HG03432 (cell line): Measurements from ENCODE around the gene TMEM88.
A peak's percentile ranks its signal among the peaks of the same experiment; 100 is the strongest.
"Not testable (repeated sequence)": the region's sequence is repeated elsewhere in the genome, so short reads cannot be mapped to it uniquely, and the experiment has no call there.

Source experiments
- ATAC-seq: cut with Tn5 transposase; IDR thresholded peaks from one replicate; pipeline ENCODE4 v1.9.1; 2021; ENCODE audit warnings: mild to moderate bottlenecking, moderate library complexity; ENCODE audit not compliant: unreplicated experiment

TMEM88 gene

DNA sequence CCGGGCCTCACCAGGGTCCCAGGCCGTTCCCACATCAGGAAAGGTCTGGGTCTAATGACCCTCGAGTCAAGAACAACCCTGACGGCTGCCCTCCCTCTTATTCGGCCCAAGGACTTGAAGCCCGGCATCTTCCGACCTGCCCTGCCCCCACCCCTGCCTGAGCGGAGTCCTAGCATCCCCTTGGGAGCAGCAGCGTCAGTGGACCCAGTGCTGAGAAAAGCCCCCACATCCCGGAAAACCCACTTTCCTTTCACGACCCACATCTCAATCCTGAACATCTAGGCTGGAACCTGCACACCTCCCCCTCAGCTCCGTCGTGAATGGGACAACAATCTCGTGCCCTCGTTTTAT, 769 bp downstream of the TMEM88 start:
- ATAC-seq: no peak

DNA sequence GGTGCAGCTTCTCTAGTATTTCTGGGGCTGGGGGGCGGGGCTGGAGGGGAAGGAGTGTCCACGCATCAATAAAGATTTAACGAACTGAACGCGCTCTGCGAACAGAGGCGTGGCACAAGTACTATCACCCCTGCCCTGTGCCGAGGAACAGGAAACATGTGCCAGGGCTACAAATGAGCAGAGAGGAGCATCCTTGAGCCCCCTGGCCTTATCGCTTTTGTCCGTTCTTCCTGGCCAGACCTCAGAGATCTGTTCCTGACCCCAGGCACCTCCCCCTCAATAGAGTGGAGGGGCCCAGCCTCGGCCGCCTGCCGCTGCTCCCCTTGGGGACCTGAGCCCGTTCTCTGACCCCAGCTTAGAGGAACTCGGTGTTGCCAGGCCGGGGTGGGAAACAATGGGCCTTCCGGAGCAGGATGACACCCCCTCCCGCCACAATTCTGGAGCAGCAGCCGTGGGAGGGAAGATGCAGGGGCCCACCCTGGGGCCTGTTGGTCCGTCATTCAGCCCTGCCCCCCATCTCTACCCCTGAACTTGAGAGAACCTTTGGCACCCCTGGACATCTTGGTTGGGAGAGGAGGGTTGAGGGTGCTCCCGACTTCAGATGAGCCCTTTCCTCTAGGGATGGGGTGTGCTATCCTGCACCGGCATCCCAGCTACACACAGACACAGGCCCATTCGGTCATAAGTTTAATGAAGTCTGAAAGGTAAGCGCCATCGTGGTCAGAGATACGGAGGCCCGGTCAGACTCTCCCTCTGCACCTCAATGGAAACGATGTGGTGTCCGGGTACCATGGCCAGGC, 1.3 kb downstream of the TMEM88 start:
- no peak for ATAC-seq

GRCh38 chr17:7856811-7857712, 2.2 kb downstream of the TMEM88 start, which contains the start of gene NAA38:
Gene NAA38, minus strand, starts transcription at chr17:7857559. Its CDS starts 96 bp downstream, at chr17:7857463.
- ATAC-seq: peak; percentile 77

DNA sequence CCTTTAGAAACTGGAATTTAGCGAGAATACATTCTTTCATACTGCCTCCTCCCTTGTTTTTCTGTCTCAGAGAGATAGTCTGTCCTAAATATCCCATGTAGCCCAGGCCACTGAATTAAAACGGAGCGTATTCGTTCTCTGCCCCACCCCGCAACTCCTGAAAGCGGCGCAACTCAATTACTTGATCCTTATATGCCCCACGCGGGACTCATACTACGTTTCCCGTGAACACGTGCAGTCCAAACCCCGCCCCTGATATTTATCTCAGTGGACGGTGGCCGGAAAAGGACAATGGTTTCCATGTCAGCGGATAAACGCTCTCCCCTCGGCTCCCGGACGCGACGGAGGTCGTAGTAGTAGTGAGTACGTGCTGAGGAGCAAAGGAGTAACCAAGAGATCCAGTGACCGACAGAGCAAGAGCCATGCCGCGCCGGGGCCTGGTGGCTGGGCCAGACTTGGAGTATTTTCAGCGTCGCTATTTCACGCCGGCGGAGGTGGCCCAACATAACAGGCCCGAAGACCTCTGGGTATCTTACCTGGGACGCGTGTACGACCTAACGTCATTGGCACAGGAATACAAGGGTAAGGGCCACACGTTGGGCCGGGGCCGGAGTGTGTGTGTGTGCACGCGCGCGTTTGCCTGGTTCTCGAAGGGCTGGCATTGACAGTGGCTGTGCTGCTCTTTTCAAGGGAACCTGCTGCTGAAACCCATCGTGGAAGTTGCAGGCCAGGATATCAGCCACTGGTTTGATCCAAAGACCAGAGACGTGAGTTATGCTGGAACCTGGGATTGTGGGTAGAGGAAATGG, 3.1 kb downstream of the TMEM88 start, which contains the start of gene CYB5D1:
TSS of gene CYB5D1 (plus strand) at position 291 of the 809 bp plus-strand sequence. CDS start at position 423, 132 bp downstream.
- ATAC-seq: peak; percentile 31

- no peak for ATAC-seq
Measured at GRCh38 chr17:7858522-7858810, 3.6 kb downstream of the TMEM88 start.

GRCh38 chr17:7859028-7859427, 4.2 kb downstream of the TMEM88 start:
- no peak for ATAC-seq

- no peak for ATAC-seq
Measured at GRCh38 chr17:7862692-7863437, 8.0 kb downstream of the TMEM88 start.

DNA sequence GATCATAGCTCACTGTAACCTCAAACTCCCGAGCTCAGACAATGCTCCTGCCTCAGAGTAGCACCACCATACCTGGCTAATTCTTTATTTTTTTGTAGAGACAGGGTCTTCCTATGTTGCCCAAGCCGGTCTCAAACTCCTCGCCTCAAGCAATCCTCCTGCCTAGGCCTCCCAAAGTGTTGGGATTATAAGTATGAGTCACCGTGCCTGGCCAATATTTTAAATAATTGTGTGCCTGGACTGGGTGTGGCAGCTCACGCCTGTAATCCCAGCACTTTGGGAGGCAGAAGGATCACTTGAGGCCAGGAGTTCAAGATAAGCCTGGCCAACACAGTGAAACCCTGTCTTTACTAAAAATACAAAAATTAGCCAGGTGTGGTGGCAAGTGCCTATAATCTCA, 9.5 kb downstream of the TMEM88 start:
- not testable (repeated sequence) for ATAC-seq

DNA sequence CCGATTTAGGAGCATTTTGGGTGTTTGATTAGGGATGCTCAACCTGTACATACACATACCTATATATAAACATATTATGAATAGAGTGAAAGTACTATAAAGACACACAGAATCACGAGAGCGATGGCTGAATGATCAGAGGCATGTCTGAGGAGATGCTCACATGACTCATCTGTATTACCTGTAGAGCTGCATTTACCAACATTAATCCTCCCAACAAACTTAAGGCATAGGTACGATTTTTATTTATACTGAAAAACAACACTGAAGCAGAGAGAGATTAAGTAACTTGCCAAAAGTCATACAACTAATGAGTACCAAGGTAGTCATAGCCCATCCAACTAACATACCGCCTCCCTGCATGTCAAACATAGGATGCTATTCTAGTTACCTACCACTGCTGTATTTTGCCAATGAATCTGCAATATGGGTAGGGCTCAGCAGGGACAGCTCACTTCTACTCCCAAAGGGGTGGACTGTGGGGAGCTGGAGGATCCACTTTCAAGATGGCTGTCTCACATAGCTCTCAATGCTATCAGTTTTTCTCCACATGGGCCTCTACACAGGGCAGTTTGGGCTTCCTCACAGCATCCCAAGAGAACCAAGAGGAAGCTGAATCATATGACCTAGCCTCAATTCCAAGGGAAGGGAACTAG, 10.3 kb downstream of the TMEM88 start:
- ATAC-seq: no peak

- ATAC-seq: no peak
Measured at GRCh38 chr17:7867881-7868329, 13.0 kb downstream of the TMEM88 start.

DNA sequence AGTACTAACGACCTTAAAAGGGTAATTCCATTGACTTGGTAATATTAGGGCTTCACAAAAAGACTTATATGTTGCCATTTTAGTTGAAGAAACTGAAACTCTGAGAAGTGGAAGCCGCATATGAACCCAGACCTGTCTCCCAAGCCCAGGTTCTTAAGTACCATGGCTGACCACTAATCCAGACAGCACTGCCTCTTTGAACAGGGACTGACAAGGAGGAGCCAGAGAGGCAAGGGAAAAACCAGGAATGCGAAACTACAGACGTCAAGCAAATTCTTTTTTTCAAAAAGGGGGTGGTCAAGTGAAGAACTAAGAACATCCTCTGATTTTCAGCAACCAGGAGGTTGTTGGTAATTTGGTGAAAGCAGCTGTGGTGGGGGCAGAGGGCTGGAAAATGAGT, 18.2 kb downstream of the TMEM88 start:
- ATAC-seq: no peak

GRCh38 chr17:7875804-7876370, 21.0 kb downstream of the TMEM88 start:
- no peak for ATAC-seq

GRCh38 chr17:7878234-7878633, 23.4 kb downstream of the TMEM88 start:
- ATAC-seq: no peak

- ATAC-seq: no peak
Measured at GRCh38 chr17:7880076-7880868, 25.4 kb downstream of the TMEM88 start.

DNA sequence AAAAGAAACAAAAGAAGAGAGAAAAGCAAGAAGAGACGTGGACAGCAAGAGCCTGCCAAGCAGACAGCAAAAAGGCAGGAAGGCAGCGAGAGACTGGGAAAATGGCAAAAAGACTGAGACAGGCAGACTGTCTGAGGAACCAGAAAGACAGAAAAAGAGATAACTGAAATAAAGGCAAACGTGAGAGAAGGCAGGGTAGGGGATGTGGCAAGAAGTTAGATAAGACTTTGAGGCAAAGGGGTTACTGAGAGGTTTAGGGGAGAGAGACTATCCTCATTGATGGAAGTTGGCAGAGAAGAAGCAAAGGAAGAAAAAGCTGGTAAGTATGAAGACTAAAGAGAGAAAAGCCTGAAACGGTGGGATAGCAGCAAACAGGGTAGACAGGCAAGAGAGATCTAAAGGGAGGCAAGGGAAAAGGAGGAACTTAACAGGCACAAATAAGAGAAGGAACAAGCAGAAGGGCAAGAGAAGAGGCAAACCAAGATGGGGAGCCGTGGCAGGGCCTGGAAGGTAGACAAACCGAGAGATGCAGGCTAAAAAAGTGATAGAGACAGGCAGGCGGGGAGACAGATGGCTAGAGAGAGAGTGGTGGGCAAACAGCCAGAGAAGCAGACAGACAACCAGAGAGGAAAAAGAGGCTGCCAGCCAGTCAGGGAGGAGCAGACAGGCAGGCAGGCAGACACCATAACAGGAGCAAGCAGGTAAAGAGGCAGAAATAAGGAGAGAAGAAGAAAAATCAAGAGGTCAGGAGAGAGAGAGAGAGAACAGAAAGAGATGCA, 26.6 kb downstream of the TMEM88 start:
- no peak for ATAC-seq

- no peak for ATAC-seq
Measured at GRCh38 chr17:7882068-7882467, 27.2 kb downstream of the TMEM88 start.

DNA sequence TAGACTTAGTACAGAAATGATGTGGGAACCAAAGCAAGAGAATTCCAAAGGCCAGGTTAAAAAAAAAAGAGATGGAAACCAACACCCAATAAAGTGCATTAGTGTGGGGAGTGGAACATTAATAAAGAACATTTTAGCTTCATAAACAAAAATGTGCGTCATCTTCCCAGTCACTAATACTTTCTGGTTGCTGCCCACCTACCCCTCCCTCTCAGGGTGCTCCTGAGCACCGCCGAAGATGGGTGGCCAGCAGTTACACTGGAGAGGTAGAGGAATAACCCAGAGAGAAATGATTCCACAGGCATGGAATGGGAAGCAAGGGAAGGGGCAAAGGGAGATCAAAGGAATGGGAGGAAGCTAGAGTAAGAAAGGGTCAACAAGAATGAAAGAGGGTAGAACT, 27.8 kb downstream of the TMEM88 start:
- no peak for ATAC-seq

DNA sequence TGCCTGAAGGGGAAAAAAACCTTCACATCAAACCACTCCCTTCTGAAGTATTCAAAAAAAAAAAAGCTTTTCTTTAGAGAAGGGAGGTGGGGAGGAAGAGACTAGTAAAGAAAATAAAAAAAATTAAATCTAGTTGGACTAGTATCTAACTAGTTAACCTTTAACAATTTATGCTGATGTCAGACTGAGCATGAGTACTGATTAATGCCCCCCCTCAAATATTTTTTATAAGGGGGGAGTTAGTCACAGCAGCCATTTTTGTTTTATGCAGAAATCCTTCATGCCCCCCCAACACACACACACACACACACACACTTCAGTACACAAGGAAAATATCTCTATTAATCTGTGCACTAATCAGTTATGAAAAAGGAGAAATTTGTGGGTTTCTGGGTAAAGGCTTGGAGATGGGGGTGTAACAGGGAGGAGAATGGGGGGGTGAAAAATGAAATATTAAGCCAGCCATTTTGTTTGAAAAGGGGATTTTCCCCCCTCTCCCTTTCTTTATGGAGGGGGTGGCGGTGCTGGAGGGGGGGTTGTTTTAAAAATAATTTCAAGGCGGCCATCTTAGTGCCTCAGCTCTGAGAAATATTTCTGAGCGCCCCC, 29.0 kb downstream of the TMEM88 start:
- ATAC-seq: no peak
